GM18526 (cell line): Measurements from ENCODE around the gene REXO2.

Source experiments
- POLR2A ChIP-seq: IDR thresholded peaks from 3 replicates; pipeline ENCODE4 v1.6.1; 2011; ENCODE audit not compliant: insufficient read length; ENCODE audit errors: extremely low read depth

REXO2 gene

GRCh38 chr11:114426280-114426679, 13.0 kb upstream of the REXO2 start:
- TF ChIP-seq POLR2A: no peak

GRCh38 chr11:114430290-114430689, 9.0 kb upstream of the REXO2 start:
- no peak for TF ChIP-seq POLR2A

- TF ChIP-seq POLR2A: no peak
Measured at GRCh38 chr11:114432893-114433292, 6.4 kb upstream of the REXO2 start.

- no peak for TF ChIP-seq POLR2A
Measured at GRCh38 chr11:114433376-114433775, 5.9 kb upstream of the REXO2 start.

GRCh38 chr11:114438303-114438702, 964 bp upstream of the REXO2 start:
- no peak for TF ChIP-seq POLR2A

- TF ChIP-seq POLR2A: no peak
Measured at GRCh38 chr11:114440121-114440860, 1.0 kb downstream of the REXO2 start.

GRCh38 chr11:114440971-114441763, 1.9 kb downstream of the REXO2 start:
- no peak for TF ChIP-seq POLR2A

GRCh38 chr11:114441921-114442320, 2.7 kb downstream of the REXO2 start:
- TF ChIP-seq POLR2A: no peak

- no peak for TF ChIP-seq POLR2A
Measured at GRCh38 chr11:114442536-114442935, 3.3 kb downstream of the REXO2 start.

- no peak for TF ChIP-seq POLR2A
Measured at GRCh38 chr11:114447444-114447843, 8.2 kb downstream of the REXO2 start.

GRCh38 chr11:114447892-114448291, 8.6 kb downstream of the REXO2 start:
- no peak for TF ChIP-seq POLR2A

GRCh38 chr11:114448749-114449482, 9.6 kb downstream of the REXO2 start:
- TF ChIP-seq POLR2A: no peak

GRCh38 chr11:114449845-114450244, 10.6 kb downstream of the REXO2 start:
- no peak for TF ChIP-seq POLR2A

GRCh38 chr11:114452399-114452798, 13.1 kb downstream of the REXO2 start:
- no peak for TF ChIP-seq POLR2A

GRCh38 chr11:114463999-114464398, 24.7 kb downstream of the REXO2 start:
- no peak for TF ChIP-seq POLR2A

- TF ChIP-seq POLR2A: no peak
Measured at GRCh38 chr11:114466742-114467141, 27.5 kb downstream of the REXO2 start.

- no peak for TF ChIP-seq POLR2A
Measured at GRCh38 chr11:114472661-114473060, 33.4 kb downstream of the REXO2 start.
